ENCODE results near the gene CELSR1. TPM values are rescaled to one million over a fixed set of nuclear protein-coding genes. Genes with fewer than 3 reads are reported as not detected.

The CELSR1 gene
- total RNA-seq, 1 experiment from 2014 or later: 37.6 TPM

DNA sequence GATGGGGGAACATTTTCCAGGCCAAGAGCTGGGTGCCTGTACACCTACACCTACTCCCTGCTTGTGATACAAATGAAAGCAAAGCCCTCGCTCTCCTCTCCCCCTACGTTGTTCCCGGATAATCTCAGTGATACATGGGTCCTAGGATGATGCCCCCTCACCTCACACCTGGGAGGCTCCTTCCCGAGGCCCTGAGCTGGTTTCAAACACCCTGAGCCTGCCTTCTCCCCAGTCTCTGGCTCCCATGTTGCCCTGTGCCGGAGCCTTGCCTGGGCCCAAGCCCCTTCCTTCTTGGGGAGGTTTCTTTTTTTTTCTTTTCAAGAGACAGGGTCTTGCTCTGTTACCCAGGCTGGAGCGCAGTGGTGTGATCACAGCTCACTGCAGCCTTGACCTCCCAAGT is 178.7 kb downstream of the CELSR1 start:
- H3K27me3 ChIP-seq (ENCODE audit: insufficient read depth, low read depth): no peaks in the 10 kb centered on the region
- ChIA-PET CTCF (interaction anchor here (0.7 kb wide), 1 partner anchor 178 kb away, joined by 3 read pairs; the partner anchor contains the start of gene CELSR1), POLR2A (ENCODE audit: unreplicated experiment) (interaction anchor here (0.6 to 0.7 kb wide), 2 partner anchors 16 to 83 kb away, joined by 3 to 4 read pairs; no protein-coding TSS in a partner anchor)
- H3K9me3 ChIP-seq (ENCODE audit: insufficient read depth, low read depth): no peaks in the 10 kb centered on the region
- intact Hi-C loops (cut with micrococcal nuclease; ENCODE audit: unreplicated experiment): no loop called here
- no peaks in the 10 kb centered on the region for H3K36me3 ChIP-seq (ENCODE audit: low read depth)
- no peaks in the 10 kb centered on the region for H3K79me2 ChIP-seq (ENCODE audit: low read depth)
- no peak overlapping the region for H3K27ac ChIP-seq
- H3K4me2 ChIP-seq: no peak overlapping the region
- no peak overlapping the region for H3K4me3 ChIP-seq
- no peak for DNase-seq
- H2AFZ ChIP-seq: no peak overlapping the region
- no peaks in the 10 kb centered on the region for H3K9me2 ChIP-seq (ENCODE audit: insufficient read depth)
- H3F3A ChIP-seq (ENCODE audit: insufficient read depth, low read depth): peaks cover 38% of the 10 kb centered on the region
- peaks cover 14% of the 10 kb centered on the region for H4K20me1 ChIP-seq (ENCODE audit: insufficient read depth)
- no TSS peak for BruUV-seq (replicated peaks)
- TF ChIP-seq EZH2 (IDR thresholded peaks at IDR 0.05; ENCODE audit: low read depth): no peak
- TF ChIP-seq, protein P1, sequence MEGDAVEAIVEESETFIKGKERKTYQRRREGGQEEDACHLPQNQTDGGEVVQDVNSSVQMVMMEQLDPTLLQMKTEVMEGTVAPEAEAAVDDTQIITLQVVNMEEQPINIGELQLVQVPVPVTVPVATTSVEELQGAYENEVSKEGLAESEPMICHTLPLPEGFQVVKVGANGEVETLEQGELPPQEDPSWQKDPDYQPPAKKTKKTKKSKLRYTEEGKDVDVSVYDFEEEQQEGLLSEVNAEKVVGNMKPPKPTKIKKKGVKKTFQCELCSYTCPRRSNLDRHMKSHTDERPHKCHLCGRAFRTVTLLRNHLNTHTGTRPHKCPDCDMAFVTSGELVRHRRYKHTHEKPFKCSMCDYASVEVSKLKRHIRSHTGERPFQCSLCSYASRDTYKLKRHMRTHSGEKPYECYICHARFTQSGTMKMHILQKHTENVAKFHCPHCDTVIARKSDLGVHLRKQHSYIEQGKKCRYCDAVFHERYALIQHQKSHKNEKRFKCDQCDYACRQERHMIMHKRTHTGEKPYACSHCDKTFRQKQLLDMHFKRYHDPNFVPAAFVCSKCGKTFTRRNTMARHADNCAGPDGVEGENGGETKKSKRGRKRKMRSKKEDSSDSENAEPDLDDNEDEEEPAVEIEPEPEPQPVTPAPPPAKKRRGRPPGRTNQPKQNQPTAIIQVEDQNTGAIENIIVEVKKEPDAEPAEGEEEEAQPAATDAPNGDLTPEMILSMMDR (conservative IDR thresholded peaks at IDR 0.05): no peak
- no peaks in the 10 kb centered on the region for H3K4me1 ChIP-seq (replicated peaks; ENCODE audit: insufficient read depth)

DNA sequence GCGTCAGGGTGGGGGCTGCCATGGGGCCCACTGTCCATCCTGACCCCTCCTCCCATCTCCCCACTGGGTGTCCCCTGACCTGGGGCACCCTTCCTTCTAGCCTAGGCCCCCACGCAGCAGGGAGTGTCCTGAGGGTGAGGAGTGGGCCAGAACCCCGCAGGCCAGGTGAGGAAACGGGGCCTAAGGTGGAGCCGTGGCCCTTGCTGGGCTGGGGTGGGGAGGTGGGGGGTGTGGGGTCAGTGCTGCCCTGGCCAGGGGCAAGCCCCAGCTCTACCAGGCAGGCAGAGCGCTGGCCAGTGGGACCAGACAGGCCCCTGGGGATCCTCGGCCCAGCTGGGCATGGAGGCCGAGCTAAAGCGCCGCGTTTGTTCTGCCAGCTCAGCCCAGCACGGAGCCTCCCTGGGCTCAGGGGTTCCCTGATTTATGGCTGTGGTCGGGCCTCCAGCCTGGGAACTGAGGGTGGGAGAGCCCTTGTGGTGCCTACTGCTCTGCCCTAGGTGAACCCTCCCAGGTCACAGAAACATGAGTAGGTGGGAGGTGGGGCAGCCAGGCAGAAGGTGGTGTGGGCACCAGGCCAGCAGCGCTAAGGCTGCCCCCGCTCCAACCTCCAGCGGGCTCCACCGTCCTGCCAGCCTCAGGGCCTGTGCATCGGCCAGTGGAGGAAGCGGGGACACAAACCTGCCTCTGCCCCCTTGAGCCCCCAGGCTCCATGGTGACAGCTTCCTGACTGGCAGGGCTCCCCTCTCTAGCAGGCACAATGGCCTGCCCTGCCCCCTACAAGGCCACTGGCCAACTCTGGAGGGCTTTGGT is 179.5 kb downstream of the CELSR1 start:
- no peaks in the 10 kb centered on the region for H3K27me3 ChIP-seq (ENCODE audit: insufficient read depth, low read depth)
- CTCF ChIA-PET: no interaction called here
- no TSS peak for BruUV-seq (replicated peaks)
- H3K36me3 ChIP-seq (ENCODE audit: low read depth): no peaks in the 10 kb centered on the region
- H2AFZ ChIP-seq: no peak overlapping the region
- H3K9me3 ChIP-seq (ENCODE audit: insufficient read depth, low read depth): no peaks in the 10 kb centered on the region
- POLR2A ChIA-PET (ENCODE audit: unreplicated experiment): no interaction called here
- H3F3A ChIP-seq (ENCODE audit: insufficient read depth, low read depth): peaks cover 37% of the 10 kb centered on the region
- H3K4me2 ChIP-seq: no peak overlapping the region
- H3K27ac ChIP-seq: no peak overlapping the region
- no peak for DNase-seq
- intact Hi-C loops (cut with micrococcal nuclease; ENCODE audit: unreplicated experiment): no loop called here
- peaks cover 14% of the 10 kb centered on the region for H4K20me1 ChIP-seq (ENCODE audit: insufficient read depth)
- TF ChIP-seq EZH2 (IDR thresholded peaks at IDR 0.05; ENCODE audit: low read depth): no peak
- TF ChIP-seq, protein P1 (conservative IDR thresholded peaks at IDR 0.05): no peak
- no peaks in the 10 kb centered on the region for H3K4me1 ChIP-seq (replicated peaks; ENCODE audit: insufficient read depth)
- no peaks in the 10 kb centered on the region for H3K9me2 ChIP-seq (ENCODE audit: insufficient read depth)
- H3K79me2 ChIP-seq (ENCODE audit: low read depth): no peaks in the 10 kb centered on the region
- H3K4me3 ChIP-seq: no peak overlapping the region

DNA sequence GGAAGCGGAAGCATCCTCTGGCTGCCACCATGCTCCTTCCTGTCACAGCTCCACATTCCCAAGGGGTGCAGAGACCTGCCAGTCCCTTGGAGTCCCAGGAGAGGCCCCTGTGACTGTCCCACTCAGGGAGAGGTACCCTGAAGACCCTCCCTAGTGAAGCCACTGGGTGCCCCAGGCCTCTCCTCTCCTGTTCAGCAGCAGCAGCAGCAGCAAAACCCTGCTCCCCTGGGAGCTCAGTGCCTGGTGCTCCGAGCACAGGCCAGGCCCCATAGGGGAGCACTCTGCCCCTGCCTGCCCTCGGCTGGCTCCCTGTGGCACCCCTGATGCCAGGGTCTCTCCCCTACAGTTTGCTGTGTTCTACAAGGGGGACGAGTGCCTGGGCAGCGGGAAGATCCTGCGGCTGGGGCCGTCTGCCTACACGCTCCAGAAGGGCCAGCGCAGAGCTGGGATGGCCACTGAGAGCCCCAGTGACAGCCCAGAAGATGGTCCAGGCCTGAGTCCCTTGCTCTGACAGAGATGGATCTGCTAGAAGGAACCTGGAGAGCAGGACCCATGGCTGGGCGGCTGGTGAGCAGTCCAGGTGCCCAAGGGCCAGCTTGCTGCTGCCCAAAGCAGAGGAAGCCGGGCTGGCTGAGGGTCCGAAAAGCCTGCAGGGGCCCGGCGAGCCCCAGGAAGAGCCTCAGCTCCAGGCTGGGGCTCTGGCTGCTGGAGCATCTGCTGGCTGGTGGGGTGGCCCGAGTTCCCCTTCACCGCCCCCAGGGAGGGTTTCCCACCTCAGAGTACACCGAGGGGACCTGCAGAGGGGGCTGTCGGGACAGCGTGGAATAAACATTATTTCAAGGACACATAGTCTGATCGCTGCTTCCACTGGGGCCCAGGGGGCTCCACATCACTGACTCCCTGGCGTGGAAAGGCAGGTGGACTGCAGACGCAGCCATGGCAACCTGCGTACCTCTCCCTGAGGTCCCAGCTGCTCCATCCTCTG is 180.6 kb downstream of the CELSR1 start:
- no TSS peak for BruUV-seq (replicated peaks)
- H3K79me2 ChIP-seq (ENCODE audit: low read depth): no peaks in the 10 kb centered on the region
- TF ChIP-seq EZH2 (IDR thresholded peaks at IDR 0.05; ENCODE audit: low read depth): no peak
- TF ChIP-seq, protein P1 (conservative IDR thresholded peaks at IDR 0.05): no peak
- no peaks in the 10 kb centered on the region for H3K27me3 ChIP-seq (ENCODE audit: insufficient read depth, low read depth)
- DNase-seq: no peak
- no peak overlapping the region for H3K4me2 ChIP-seq
- no peaks in the 10 kb centered on the region for H3K9me3 ChIP-seq (ENCODE audit: insufficient read depth, low read depth)
- no peaks in the 10 kb centered on the region for H3K9me2 ChIP-seq (ENCODE audit: insufficient read depth)
- no peak overlapping the region for H2AFZ ChIP-seq
- H3K4me3 ChIP-seq: no peak overlapping the region
- peaks cover 34% of the 10 kb centered on the region for H3F3A ChIP-seq (ENCODE audit: insufficient read depth, low read depth)
- intact Hi-C loops (cut with micrococcal nuclease; ENCODE audit: unreplicated experiment): no loop called here
- ChIA-PET CTCF (interaction anchor here (0.6 to 1.1 kb wide), 2 partner anchors 182 to 185 kb away, joined by 3 read pairs; no protein-coding TSS in a partner anchor), POLR2A (ENCODE audit: unreplicated experiment) (no interaction called here)
- H4K20me1 ChIP-seq (ENCODE audit: insufficient read depth): peaks cover 21% of the 10 kb centered on the region
- no peaks in the 10 kb centered on the region for H3K36me3 ChIP-seq (ENCODE audit: low read depth)
- no peak overlapping the region for H3K27ac ChIP-seq
- H3K4me1 ChIP-seq (replicated peaks; ENCODE audit: insufficient read depth): 0 out of 2 replicates have a peak, but pooled peaks cover 3% of the 10 kb centered on the region
